Measurements from ENCODE around the gene EXOC4.

Gene EXOC4

DNA sequence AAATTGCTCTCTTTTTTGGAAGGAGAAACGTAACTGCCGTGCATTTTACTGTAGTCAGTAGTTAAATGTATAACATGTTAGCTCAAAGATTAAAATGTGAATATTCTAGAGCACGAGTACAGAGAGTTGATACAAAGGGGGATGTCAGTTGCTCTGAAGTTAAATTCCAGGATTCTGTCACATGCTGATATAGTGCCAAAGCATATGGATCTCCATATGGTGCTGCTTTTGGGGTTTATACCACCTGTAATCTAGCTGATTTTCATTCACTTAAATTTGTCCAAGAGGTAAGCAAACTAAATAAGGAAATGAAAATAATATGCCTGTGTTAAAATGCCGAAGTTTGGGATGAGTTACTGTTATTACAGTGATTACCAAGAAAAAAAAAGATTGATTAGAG is 298.6 kb downstream of the EXOC4 start:
- TF ChIP-seq CTCF (conservative IDR thresholded peaks at IDR 0.05) = no peak

DNA sequence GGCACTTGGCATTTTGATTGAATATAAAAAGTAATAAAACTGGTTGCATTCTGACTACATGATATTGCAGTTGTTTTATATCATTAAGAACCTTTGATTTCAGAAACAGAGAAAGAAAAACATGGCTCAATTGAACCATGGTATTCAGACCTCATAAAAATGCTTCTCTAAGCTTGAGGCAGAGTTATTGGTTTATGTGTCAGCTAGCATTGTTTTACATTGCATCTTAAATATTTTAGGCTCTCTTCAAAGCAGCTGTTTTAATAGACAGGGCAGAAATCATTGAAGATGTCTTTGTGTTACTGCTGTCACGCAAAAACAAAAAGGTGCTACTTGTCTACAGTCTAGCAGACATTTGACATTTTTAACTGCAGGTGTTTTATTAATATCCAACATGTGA is 299.2 kb downstream of the EXOC4 start:
- no peak for TF ChIP-seq CTCF (conservative IDR thresholded peaks at IDR 0.05)
- no peak overlapping the region for H3K27ac ChIP-seq

More for the DNA sequence above, 298.6 kb downstream of the EXOC4 start:
- H3K27ac ChIP-seq = no peak overlapping the region

DNA sequence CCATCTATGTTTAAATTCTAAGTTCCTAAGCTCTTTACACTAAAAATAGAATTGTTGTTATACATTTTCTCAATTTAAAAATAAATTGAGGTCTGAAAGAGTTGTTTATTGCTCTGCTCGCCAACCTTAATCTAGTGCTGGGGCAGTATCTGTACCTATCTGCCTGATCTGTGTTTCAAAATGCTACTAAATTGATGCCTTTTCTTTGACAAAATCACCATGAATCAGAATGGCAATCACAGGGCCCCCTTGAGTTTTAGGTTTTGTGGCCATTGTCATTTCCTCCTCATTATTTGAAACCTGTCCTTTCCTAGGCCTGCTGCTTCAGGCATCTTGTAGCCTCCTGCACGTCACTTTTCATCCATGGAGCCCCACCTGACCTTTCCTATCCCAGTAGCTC is 301.5 kb downstream of the EXOC4 start:
- H3K27ac ChIP-seq = peak overlapping the region; percentile 2; the same call in 1 of the 2 replicates
- TF ChIP-seq CTCF (conservative IDR thresholded peaks at IDR 0.05) = no peak

GRCh38 chr7:133556048-133556447 is 303.2 kb downstream of the EXOC4 start:
- no peak overlapping the region for H3K27ac ChIP-seq
- no peak for TF ChIP-seq CTCF (conservative IDR thresholded peaks at IDR 0.05)

GRCh38 chr7:133556553-133556952 is 303.7 kb downstream of the EXOC4 start:
- TF ChIP-seq CTCF (conservative IDR thresholded peaks at IDR 0.05) = no peak

GRCh38 chr7:133560900-133561299 is 308.0 kb downstream of the EXOC4 start:
- no peak overlapping the region for H3K27ac ChIP-seq

More at GRCh38 chr7:133556553-133556952, 303.7 kb downstream of the EXOC4 start:
- no peak overlapping the region for H3K27ac ChIP-seq

DNA sequence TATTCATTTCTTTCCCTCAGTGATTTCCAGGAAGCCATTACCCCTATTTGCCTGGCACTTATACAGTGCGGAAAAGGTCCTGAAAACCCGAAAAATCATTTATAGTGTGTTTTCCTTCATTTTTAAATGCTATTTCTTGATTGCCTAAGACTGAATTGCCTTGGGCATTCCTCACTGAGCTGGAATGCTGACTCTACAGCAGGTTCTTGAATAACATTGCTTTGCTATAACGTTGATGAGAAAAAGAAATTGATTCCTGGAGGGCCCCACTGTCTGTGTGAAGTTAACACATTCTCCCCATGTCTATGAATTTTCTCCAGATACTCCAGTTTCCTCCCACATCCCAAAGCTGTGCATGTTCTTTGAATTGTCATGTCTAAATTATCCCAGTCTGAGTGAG is 308.5 kb downstream of the EXOC4 start:
- TF ChIP-seq CTCF (conservative IDR thresholded peaks at IDR 0.05) = no peak
- H3K27ac ChIP-seq = no peak overlapping the region

More at GRCh38 chr7:133560900-133561299, 308.0 kb downstream of the EXOC4 start:
- no peak for TF ChIP-seq CTCF (conservative IDR thresholded peaks at IDR 0.05)

All from VCaP (cell line).